Inflammatory macrophage treated with lipopolysaccharide for 4 hours (primary cell): ENCODE measurements around the gene ZNF384.

Experiments used
- DNase-seq: peaks from one replicate; pipeline ENCODE4 v3.0.0-alpha.2; 2020

Gene ZNF384

GRCh38 chr12:6699259-6699988, 10.2 kb upstream of the ZNF384 start:
- no peak for DNase-seq

DNA sequence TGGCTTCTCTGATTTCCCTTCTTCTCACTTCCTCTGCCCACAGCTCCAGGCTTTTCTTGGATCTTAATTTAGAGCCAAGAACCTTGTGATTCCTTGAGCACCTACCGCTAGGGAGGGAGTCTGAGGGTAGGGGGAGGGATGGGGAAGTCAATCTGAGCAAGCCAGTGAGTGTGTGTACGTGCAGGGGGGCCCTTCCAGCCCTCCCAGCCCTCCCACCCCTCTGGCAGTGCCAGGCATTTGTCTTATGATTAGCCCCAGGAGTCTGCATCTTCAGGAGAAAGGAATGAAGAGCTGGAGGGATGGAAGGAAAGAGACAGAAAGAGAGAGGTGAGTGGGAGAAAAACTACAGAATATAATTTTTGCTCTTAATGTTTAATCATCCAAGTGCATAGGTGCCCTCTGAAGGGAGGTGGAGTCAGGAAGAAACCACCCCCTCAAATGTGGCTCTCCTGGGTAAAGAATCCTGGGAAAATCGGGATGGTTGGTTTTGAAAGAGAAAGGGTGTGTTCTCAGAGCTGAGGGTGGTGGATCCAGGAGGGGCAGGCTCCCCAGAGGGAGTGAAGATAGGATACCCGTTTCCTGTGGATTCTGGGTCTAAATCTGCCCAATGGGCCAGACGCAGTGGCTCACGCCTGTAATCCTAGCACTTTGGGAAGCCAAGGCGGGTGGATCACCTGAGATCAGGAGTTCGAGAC, 9.3 kb upstream of the ZNF384 start:
- no peak for DNase-seq

GRCh38 chr12:6697584-6698351, 8.6 kb upstream of the ZNF384 start:
- peak; percentile 35 for DNase-seq

- DNase-seq: no peak
Observed at GRCh38 chr12:6696690-6697583, 7.8 kb upstream of the ZNF384 start.

- DNase-seq: no peak
Observed at GRCh38 chr12:6695313-6696045, 6.3 kb upstream of the ZNF384 start.

GRCh38 chr12:6694701-6695100, 5.5 kb upstream of the ZNF384 start:
- no peak for DNase-seq

DNA sequence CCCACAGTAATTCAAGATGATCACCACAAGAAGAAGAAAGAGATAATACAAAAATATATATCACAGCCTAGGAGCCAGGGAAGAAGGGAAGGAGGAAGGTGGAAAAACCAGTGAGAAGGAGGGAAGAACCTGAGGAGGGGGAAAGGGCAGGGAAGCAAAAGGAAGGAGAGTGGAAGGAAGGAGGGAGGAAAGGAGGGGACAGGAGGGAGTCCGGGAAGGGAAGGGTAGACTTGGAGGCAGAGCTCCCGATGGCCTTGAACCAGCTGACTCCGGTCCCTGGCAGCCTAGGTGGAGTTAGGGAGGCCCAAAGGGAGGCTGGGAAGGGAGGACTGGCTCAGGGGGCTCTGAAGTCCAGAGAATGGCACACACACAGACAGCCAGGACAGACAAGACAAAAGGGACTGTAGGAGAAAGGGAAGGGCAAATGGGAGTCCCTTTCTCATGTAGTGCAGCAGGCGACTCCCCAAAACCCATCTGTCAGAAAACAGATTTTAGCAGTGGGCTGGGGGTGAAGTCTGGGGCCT, 4.7 kb upstream of the ZNF384 start:
- no peak for DNase-seq

DNA sequence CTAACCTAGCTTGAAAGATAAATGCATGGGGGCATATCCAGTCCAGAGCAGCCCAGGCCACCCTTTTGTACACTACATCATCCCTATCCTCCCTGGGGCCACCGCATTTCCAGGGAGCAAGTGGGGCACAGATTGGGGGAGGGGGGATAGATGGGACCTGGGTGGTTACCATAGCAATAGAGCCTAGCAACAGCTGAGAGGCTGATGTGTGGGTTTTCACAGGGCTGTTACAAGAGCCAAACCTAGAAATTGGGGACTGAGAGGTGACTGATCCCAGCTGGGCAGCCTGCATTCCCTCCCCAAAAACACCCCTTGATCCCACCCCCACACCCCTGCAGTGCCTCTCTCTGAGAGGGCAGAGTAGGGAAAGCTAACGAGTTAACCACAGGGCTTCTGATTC, 3.7 kb upstream of the ZNF384 start:
- DNase-seq: no peak

- no peak for DNase-seq
Observed at GRCh38 chr12:6691473-6691872, 2.3 kb upstream of the ZNF384 start.

DNA sequence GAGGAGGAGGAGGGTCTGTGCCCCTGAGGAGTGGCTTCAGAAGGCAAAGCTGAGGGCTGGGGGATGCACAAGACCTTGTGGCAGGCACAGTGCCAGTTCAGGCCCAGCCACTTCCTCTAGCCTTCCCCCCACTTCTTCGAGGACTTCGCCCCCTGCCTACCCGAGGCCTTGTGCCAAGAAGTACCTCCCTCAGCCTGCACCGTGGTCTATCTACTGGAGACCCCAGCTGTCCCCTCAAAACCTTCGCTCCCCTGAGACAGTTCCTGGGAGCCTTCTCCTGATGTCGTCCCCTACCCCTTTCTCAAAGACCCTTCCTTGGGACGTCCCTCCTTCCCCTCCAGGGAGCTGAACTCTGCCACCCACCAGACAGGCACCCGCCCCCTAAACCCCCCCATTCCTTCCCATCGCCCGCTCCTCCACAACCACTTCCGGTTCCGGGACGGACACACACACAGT, 604 bp downstream of the ZNF384 start:
- peak; percentile 30 for DNase-seq

DNA sequence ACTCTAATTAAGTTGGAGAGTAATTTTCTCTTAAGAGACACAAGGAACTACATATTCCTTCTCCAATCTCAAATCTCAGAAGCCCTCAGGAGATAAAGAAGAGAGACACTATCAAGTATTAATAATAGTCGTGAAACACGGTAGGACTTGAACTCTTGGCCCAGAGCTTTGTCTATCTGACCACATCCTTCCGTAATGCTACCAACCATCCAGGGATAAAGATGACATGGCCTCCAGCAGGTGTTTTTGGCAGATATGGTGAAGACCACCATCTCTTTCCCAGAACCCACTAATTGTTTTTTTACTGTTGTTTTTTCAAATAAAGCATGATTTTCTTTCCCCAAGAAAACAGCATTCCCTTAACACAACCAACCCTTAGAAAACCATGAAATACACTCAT, 3.4 kb downstream of the ZNF384 start:
- DNase-seq: no peak

DNA sequence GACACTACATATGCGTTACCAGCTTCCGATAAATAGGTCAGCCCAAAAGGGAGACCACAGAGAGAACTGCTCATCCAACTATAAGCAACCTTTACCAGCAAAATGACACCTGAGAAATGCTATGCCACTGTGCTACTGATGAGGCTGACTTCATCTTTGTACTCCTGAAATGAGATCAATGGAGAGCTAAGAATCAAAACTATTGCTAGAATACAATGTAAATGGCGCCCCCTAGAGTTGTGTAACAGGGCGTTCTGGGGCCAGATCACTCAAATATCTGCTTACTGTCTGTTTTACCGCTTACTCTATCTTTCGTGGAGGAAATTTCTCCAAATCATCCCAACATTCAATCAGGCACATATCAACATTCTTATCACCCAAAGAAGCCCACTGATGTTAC, 4.6 kb downstream of the ZNF384 start:
- peak; percentile 64 for DNase-seq

DNA sequence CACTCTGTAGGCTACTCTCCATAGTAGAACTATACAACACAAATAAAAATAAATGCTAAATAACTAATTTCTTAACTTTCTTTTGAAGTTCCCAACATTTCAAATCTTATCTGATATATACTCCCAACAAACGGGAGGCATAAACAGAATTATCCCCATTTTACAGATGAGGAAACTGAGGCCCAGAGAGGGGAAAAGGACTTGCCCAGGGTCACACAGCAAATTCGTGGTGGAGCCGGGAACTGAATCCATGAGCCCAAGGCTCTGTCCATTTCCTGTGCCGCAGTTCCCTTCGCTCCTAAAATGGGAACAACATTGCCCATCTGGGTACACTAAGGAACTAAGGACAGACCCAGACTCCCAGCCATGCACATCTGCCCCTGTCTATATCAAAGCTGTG, 12.2 kb downstream of the ZNF384 start:
- no peak for DNase-seq

- no peak for DNase-seq
Observed at GRCh38 chr12:6672143-6672542, 17.0 kb downstream of the ZNF384 start.

GRCh38 chr12:6667559-6668210, 21.5 kb downstream of the ZNF384 start:
- DNase-seq: no peak

DNA sequence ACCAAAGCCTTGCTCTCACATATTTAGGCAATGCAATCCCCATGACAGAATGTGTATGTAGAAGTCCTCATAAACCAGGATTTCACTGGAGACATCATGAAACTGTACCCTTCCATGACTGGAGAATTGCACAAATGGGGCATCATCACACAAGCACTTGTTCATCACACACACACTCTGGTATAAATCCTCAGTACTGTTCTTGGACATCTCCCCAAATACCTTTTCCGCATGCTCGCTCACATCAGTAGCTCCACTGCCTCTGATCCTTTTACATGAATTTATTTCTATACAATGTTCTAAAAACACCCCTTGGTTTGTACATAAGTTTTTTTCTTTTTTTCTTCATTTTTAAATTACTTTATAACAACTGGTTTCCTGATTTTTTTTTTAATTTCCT, 23.0 kb downstream of the ZNF384 start:
- DNase-seq: no peak

GRCh38 chr12:6664902-6665301, 24.3 kb downstream of the ZNF384 start:
- DNase-seq: peak; percentile 69

DNA sequence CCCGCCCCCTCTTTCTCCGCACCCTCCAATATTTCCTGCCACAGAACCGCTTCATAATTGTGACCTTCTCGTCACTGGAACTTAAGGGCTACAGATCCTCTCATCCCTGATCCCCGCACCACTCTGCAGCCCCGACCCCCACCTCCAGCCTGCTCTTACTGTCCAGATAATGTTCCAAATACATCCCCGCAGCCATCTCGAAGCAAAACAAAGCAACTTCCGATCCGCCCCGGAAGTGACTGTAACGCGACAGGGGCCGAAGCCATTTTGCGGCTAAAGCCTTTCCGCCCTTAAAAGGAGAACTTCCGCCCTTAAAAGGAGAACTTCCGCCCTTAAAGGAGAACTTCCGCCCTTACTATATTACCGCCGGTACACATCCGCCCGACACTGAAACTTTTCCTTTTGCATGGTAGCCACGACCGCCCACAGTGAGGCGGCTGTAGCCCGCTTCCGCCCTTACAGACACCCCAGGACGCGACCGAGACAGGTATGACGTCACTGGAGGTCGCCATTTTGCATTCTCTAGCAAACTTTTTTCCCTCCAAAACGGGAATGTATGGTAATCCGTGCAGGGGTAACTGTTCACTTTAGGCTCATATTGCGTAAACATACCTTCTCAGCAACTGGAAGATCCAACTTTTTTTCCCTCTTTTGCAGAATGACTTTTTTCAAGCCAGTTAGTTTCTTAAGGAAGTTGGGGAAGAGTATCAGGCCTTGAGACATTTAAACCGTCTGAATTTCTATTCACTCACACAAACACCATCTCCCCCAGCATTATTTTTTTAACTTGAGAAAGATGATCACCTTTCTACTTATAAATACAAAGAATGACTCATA, 26.1 kb downstream of the ZNF384 start, which contains the start of gene ING4:
ING4 (minus strand) TSS at position 214 of the 837 bp plus-strand sequence; CDS start at position 196, 18 bp downstream.
- peak; percentile 100 for DNase-seq

- peak; percentile 18 for DNase-seq
Observed at GRCh38 chr12:6662602-6662905, 26.6 kb downstream of the ZNF384 start.

DNA sequence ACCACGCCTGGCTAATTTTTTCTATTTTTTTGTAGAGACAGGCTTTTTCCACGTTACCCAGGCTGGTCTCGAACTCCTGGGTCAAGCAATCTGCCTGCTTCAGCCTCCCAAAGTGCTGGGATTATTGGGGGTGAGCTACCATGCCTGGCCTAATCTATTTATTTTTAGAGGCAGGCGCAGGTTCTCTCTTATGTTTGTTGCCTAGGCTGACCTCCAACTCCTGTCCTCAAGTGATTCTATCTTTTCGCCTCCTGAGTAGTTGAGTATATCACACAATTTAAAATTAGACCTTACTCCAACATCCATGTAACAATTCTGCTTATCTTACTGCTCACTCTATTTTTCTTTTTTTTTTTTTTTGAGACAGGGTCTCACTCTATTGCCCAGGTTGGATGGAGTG, 35.2 kb downstream of the ZNF384 start:
- no peak for DNase-seq
